WTC11 (cell line): ENCODE data around the gene MRPL19. TPM values are rescaled to one million over a fixed set of nuclear protein-coding genes. Genes with fewer than 3 reads are reported as not detected.

Experiments used
- ATAC-seq: fragments of 200-7000 bp; cut with Tn5 transposase; 2 replicates; pipeline ENCODE4 v1.10.0; 2021; ENCODE audit warnings: mild to moderate bottlenecking, moderate library complexity
- CTCF ChIA-PET: fragments of 300-600 bp; sonication (Branson Sonifier 250); formaldehyde crosslinking; loops from one replicate; lab custom pipeline; 2021; ENCODE audit warnings: antibody characterized with exemption; lab: Charles Lee
- POLR2A ChIA-PET: fragments of 350-600 bp; sonication (Branson Sonifier 250); formaldehyde crosslinking; loops from one replicate; lab custom pipeline; 2021; ENCODE audit warnings: antibody characterized with exemption; lab: Charles Lee
- DNase-seq: peaks from one replicate; pipeline ENCODE4 v3.0.0; 2021; ENCODE audit warnings: low spot score
- H3K27ac Mint-ChIP-seq: 2 replicates; pipeline ENCODE4 v1.8.0; 2021; ENCODE audit warnings: mixed read lengths
- H3K27me3 Mint-ChIP-seq: 2 replicates; pipeline ENCODE4 v1.8.0; 2021; ENCODE audit warnings: low read depth, mild to moderate bottlenecking, moderate library complexity, mixed read lengths
- H3K36me3 Mint-ChIP-seq: 2 replicates; pipeline ENCODE4 v1.8.0; 2021; ENCODE audit warnings: mixed read lengths
- H3K4me1 Mint-ChIP-seq: 2 replicates; pipeline ENCODE4 v1.8.0; 2022; ENCODE audit warnings: mixed read lengths
- H3K4me3 Mint-ChIP-seq: 2 replicates; pipeline ENCODE4 v1.8.0; 2021; ENCODE audit warnings: mild to moderate bottlenecking, moderate library complexity, mixed read lengths
- H3K9me3 Mint-ChIP-seq: 2 replicates; pipeline ENCODE4 v1.8.0; 2021; ENCODE audit warnings: mixed read lengths
- AFF4 ChIP-seq: sonication (generic); formaldehyde crosslinking; IDR thresholded peaks from 2 replicates; pipeline ENCODE4 v1.8.1; 2023; ENCODE audit warnings: mild to moderate bottlenecking, missing genetic modification reagents, borderline replicate concordance
- E2F4 ChIP-seq: sonication (generic); formaldehyde crosslinking; IDR thresholded peaks from 2 replicates; pipeline ENCODE4 v1.8.1; 2022; ENCODE audit warnings: low read depth, mild to moderate bottlenecking, moderate library complexity, missing genetic modification reagents, borderline replicate concordance
- ELF4 ChIP-seq: sonication (generic); formaldehyde crosslinking; IDR thresholded peaks from 2 replicates; pipeline ENCODE4 v1.8.1; 2022; ENCODE audit warnings: low read depth, mild to moderate bottlenecking, moderate library complexity, missing genetic modification reagents
- FOXP1 ChIP-seq: sonication (generic); formaldehyde crosslinking; IDR thresholded peaks from 2 replicates; pipeline ENCODE4 v1.8.0; 2022; ENCODE audit warnings: missing genetic modification reagents, mild to moderate bottlenecking, moderate library complexity, borderline replicate concordance
- IRF1 ChIP-seq: sonication (generic); formaldehyde crosslinking; IDR thresholded peaks from 2 replicates; pipeline ENCODE4 v1.8.0; 2023; ENCODE audit warnings: missing genetic modification reagents
- JAZF1 ChIP-seq: fragments of 250-450 bp; sonication (Bioruptor Pico); IDR thresholded peaks from 2 replicates; pipeline ENCODE4 v1.9.0; 2021; ENCODE audit warnings: moderate library complexity, mild to moderate bottlenecking, inconsistent platforms
- JUN ChIP-seq: sonication (generic); formaldehyde crosslinking; IDR thresholded peaks from 2 replicates; pipeline ENCODE4 v1.8.0; 2023; ENCODE audit warnings: mild to moderate bottlenecking, missing genetic modification reagents
- KAT7 ChIP-seq: sonication (generic); formaldehyde crosslinking; IDR thresholded peaks from 2 replicates; pipeline ENCODE4 v1.8.1; 2023; ENCODE audit warnings: missing genetic modification reagents, mild to moderate bottlenecking, borderline replicate concordance
- MAX ChIP-seq: sonication (generic); formaldehyde crosslinking; IDR thresholded peaks from 2 replicates; pipeline ENCODE4 v1.8.0; 2022; ENCODE audit warnings: mild to moderate bottlenecking, missing genetic modification reagents
- NFATC4 ChIP-seq: fragments of 250-450 bp; sonication (Bioruptor Pico); IDR thresholded peaks from 2 replicates; pipeline ENCODE4 v1.9.0; 2021; ENCODE audit warnings: mild to moderate bottlenecking
- TEAD4 ChIP-seq: sonication (generic); formaldehyde crosslinking; IDR thresholded peaks from 2 replicates; pipeline ENCODE4 v1.8.0; 2022; ENCODE audit warnings: mild to moderate bottlenecking, missing genetic modification reagents
- TP53 ChIP-seq: sonication (generic); formaldehyde crosslinking; IDR thresholded peaks from 2 replicates; pipeline ENCODE4 v1.8.1; 2023; ENCODE audit warnings: mild to moderate bottlenecking, missing genetic modification reagents
- ZNF121 ChIP-seq: sonication (generic); formaldehyde crosslinking; IDR thresholded peaks from 2 replicates; pipeline ENCODE4 v1.8.0; 2023; ENCODE audit warnings: missing genetic modification reagents
- ZNF138 ChIP-seq: sonication (generic); formaldehyde crosslinking; conservative IDR thresholded peaks from 2 replicates; pipeline ENCODE4 v1.8.1; 2022; ENCODE audit warnings: mild to moderate bottlenecking, moderate library complexity, missing genetic modification reagents
- ZNF219 ChIP-seq: sonication (generic); formaldehyde crosslinking; IDR thresholded peaks from 2 replicates; pipeline ENCODE4 v1.8.0; 2023; ENCODE audit warnings: missing genetic modification reagents, mild to moderate bottlenecking, borderline replicate concordance
- ZNF263 ChIP-seq: sonication (generic); formaldehyde crosslinking; IDR thresholded peaks from 2 replicates; pipeline ENCODE4 v1.8.1; 2022; ENCODE audit warnings: low read depth, mild to moderate bottlenecking, moderate library complexity, missing genetic modification reagents
- ZNF317 ChIP-seq: sonication (generic); formaldehyde crosslinking; IDR thresholded peaks from 2 replicates; pipeline ENCODE4 v1.8.1; 2023; ENCODE audit warnings: low read depth, mild to moderate bottlenecking, moderate library complexity, missing genetic modification reagents, borderline replicate concordance
- ZNF532 ChIP-seq: fragments of 250-450 bp; sonication (Bioruptor Pico); IDR thresholded peaks from 2 replicates; pipeline ENCODE4 v1.9.0; 2021; ENCODE audit warnings: mild to moderate bottlenecking, borderline replicate concordance
- ZNF671 ChIP-seq: fragments of 250-450 bp; sonication (Bioruptor Pico); IDR thresholded peaks from 2 replicates; pipeline ENCODE4 v1.8.0; 2021; ENCODE audit warnings: mild to moderate bottlenecking
- total RNA-seq: library from RNA; stranded (reverse); gene quantifications from 3 replicates; pipeline ENCODE4 v1.2.3, GENCODE V29; 2021

Gene MRPL19
- total RNA-seq, 1 experiment from 2014 or later, result 65.8 TPM

GRCh38 chr2:75598589-75599155 is 47.9 kb upstream of the MRPL19 start (continued):
- TF ChIP-seq ZNF263 (CRISPR knock-in tag) (no peak), TP53 (no peak), JUN (CRISPR knock-in tag) (no peak), IRF1 (CRISPR knock-in tag) (no peak), ZNF317 (no peak), ZNF138 (CRISPR knock-in tag) (no peak)
- TF ChIP-seq, all 79 proteins: peak for 0

- Mint-ChIP-seq H3K27me3 (no peaks in the 10 kb centered on the region), H3K9me3 (peaks cover 5% of the 10 kb centered on the region; the same call in 1 of the 2 replicates), H3K4me1 (no peaks in the 10 kb centered on the region), H3K36me3 (no peaks in the 10 kb centered on the region), H3K4me3 (no peak overlapping the region), H3K27ac (no peak overlapping the region)
- ATAC-seq (no peak), DNase-seq (no peak)
- ChIA-PET CTCF (interaction anchor here (1.4 kb wide), 1 partner anchor 8 kb away, joined by 3 read pairs; no protein-coding TSS in a partner anchor), POLR2A (no interaction called here)
- no peak for TF ChIP-seq ZNF671 (CRISPR knock-in tag)
- TF ChIP-seq ELF4 (CRISPR knock-in tag), result no peak
- TF ChIP-seq TEAD4 (CRISPR knock-in tag), result no peak
- no peak for TF ChIP-seq ZNF121 (CRISPR knock-in tag)
- TF ChIP-seq ZNF532 (CRISPR knock-in tag), result no peak
- no peak for TF ChIP-seq JAZF1 (CRISPR knock-in tag)
- no peak for TF ChIP-seq E2F4 (CRISPR knock-in tag)
- no peak for TF ChIP-seq MAX (CRISPR knock-in tag)
- no peak for TF ChIP-seq NFATC4 (CRISPR knock-in tag)
- TF ChIP-seq ZNF317, result no peak
- TF ChIP-seq ZNF219, result no peak
- TF ChIP-seq FOXP1 (CRISPR knock-in tag), result no peak
- TF ChIP-seq KAT7 (CRISPR knock-in tag), result no peak
- no peak for TF ChIP-seq JUN (CRISPR knock-in tag)
- no peak for TF ChIP-seq AFF4 (CRISPR knock-in tag)
Observed at GRCh38 chr2:75600461-75601011, 46.0 kb upstream of the MRPL19 start.
